Left ventricle myocardium inferior (tissue), 1 donor: ENCODE data around the gene FOLR2. TPM values are rescaled to one million over a fixed set of nuclear protein-coding genes. Genes with fewer than 3 reads are reported as not detected.

Experiments used
- DNase-seq: peaks from one replicate; pipeline ENCODE4 v3.0.0-alpha.2; 2020
- H3K27ac ChIP-seq: fragments of 200-600 bp; replicated peaks from 2 replicates; pipeline ENCODE4 v1.8.0; 2021
- H3K27me3 ChIP-seq: fragments of 200-600 bp; 2 replicates; pipeline ENCODE4 v1.8.0; 2021; ENCODE audit warnings: low read depth
- H3K36me3 ChIP-seq: fragments of 200-600 bp; 2 replicates; pipeline ENCODE4 v1.8.0; 2021
- H3K4me1 ChIP-seq: fragments of 200-600 bp; 2 replicates; pipeline ENCODE4 v1.8.0; 2021
- H3K4me3 ChIP-seq: fragments of 200-600 bp; 2 replicates; pipeline ENCODE4 v1.8.0; 2021; ENCODE audit warnings: mild to moderate bottlenecking, moderate library complexity
- H3K9me3 ChIP-seq: fragments of 200-600 bp; replicated peaks from 2 replicates; pipeline ENCODE4 v1.8.0; 2021
- intact Hi-C: fragments of 100-400 bp; cut with micrococcal nuclease; formaldehyde crosslinking; loops from one replicate; pipeline ENCODE4 v1.11.0; 2022
- total RNA-seq: library from RNA; stranded (reverse); fragmentation: NEBNext Ultra II Directional; extraction: Animal tissue kit (Norgen Biotek cat#: 25700); gene quantifications from one replicate; pipeline ENCODE4 v1.2.1, GENCODE V29; 2021
- TF ChIP-seq, protein P1 (sequence below): fragments of 200-600 bp; IDR thresholded peaks from 2 replicates; pipeline ENCODE4 v1.8.0; 2021; ENCODE audit warnings: antibody characterized with exemption, mild to moderate bottlenecking, borderline replicate concordance
- donor health status: DM: no; HTN: yes; CAD: no; lungs with severe emphysema.

Gene FOLR2
- total RNA-seq, 1 donor from 2014 or later = 20.9 TPM

DNA sequence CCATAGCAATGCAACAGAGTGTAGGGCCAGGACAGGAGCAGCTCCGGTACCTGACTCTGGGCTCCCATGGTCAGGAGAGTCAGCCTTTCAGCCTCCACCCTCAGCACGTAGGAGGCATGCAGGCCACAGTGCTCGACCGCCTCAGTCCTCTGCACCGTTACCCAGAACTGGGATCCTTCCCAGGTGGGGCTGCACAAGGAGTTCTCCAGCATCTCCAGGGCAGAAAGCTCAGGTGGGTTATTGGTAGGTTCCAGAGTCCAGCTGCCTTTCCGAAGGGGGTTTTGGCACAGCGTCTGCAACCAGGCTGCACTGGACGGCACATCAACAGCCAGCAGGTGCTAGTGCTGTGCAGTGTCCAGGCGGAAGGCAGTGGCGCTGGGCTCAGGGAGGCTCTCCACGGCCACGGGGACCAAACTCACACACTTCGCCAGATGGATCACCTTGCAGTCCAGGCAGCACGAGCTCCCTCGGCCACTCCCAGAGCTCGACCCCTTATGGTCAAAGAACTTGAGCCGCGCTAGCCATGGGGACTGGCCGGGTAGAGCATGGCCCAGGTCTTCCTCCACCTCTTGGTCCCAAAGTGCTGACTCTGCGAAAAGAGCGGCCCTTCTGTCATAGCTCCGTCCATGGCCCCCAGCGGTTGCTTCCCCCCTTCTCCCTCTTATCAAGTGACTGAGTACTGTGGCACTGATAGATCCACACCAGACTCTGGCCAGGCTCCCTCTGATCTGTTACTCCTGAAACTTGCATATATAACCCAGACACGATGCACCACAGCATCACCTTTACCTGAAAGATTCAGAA lies 34.3 kb downstream of the FOLR2 start:
- intact Hi-C loops = no loop called here
- DNase-seq = no peak
- no peaks in the 10 kb centered on the region for H3K36me3 ChIP-seq
- TF ChIP-seq, protein P1, sequence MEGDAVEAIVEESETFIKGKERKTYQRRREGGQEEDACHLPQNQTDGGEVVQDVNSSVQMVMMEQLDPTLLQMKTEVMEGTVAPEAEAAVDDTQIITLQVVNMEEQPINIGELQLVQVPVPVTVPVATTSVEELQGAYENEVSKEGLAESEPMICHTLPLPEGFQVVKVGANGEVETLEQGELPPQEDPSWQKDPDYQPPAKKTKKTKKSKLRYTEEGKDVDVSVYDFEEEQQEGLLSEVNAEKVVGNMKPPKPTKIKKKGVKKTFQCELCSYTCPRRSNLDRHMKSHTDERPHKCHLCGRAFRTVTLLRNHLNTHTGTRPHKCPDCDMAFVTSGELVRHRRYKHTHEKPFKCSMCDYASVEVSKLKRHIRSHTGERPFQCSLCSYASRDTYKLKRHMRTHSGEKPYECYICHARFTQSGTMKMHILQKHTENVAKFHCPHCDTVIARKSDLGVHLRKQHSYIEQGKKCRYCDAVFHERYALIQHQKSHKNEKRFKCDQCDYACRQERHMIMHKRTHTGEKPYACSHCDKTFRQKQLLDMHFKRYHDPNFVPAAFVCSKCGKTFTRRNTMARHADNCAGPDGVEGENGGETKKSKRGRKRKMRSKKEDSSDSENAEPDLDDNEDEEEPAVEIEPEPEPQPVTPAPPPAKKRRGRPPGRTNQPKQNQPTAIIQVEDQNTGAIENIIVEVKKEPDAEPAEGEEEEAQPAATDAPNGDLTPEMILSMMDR = no peak
- no peak overlapping the region for H3K4me3 ChIP-seq
- no peaks in the 10 kb centered on the region for H3K9me3 ChIP-seq
- peaks cover 83% of the 10 kb centered on the region for H3K27me3 ChIP-seq
- H3K4me1 ChIP-seq = no peaks in the 10 kb centered on the region
- H3K27ac ChIP-seq = no peak overlapping the region

DNA sequence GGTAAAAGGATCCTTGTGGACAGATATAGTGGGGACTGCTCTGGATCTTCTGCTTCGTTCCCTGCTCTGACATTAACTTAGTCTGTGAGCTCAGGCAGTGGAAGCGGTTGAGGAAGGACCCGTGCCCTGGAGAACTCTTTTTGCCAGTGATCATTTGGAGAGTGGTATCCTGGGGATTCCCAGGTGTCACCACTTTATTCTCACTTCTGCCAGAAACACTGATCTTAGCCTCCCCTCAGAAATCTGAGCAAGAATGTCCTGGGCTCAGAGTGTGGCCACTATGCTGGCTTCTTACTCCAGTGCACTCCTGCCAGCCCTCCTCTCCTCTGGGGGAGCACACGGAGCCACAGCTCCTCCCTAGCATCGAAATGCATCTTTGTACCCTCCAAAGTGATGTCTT lies 35.0 kb downstream of the FOLR2 start:
- no peaks in the 10 kb centered on the region for H3K36me3 ChIP-seq
- TF ChIP-seq, protein P1 = no peak
- H3K27ac ChIP-seq = no peak overlapping the region
- H3K4me3 ChIP-seq = no peak overlapping the region
- intact Hi-C loops = no loop called here
- peaks cover 76% of the 10 kb centered on the region for H3K27me3 ChIP-seq
- no peak for DNase-seq
- no peaks in the 10 kb centered on the region for H3K4me1 ChIP-seq
- no peaks in the 10 kb centered on the region for H3K9me3 ChIP-seq

DNA sequence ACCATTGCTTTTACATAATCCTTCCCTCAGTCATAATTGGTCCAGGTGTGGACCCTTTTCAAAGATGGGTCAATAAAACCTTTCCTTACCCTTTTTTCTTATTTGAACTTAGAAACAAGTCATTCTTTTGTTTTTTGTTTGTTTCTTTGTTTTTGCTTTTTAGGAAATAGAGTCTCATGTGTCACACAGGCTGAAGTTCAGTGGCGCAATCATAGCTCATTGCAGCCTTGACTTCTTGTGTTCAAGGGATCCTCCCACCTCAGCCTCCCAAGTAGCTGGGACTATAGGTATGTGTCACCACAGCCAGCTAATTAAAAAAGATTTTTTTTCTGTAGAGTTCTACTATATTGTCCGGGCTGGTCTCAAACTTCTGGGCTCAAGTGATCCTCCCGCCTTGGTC lies 36.8 kb downstream of the FOLR2 start:
- no peak overlapping the region for H3K27ac ChIP-seq
- no peak overlapping the region for H3K4me3 ChIP-seq
- no peaks in the 10 kb centered on the region for H3K4me1 ChIP-seq
- no peaks in the 10 kb centered on the region for H3K9me3 ChIP-seq
- TF ChIP-seq, protein P1 = no peak
- no peaks in the 10 kb centered on the region for H3K36me3 ChIP-seq
- peaks cover 58% of the 10 kb centered on the region for H3K27me3 ChIP-seq
- intact Hi-C loops = no loop called here
- DNase-seq = no peak

DNA sequence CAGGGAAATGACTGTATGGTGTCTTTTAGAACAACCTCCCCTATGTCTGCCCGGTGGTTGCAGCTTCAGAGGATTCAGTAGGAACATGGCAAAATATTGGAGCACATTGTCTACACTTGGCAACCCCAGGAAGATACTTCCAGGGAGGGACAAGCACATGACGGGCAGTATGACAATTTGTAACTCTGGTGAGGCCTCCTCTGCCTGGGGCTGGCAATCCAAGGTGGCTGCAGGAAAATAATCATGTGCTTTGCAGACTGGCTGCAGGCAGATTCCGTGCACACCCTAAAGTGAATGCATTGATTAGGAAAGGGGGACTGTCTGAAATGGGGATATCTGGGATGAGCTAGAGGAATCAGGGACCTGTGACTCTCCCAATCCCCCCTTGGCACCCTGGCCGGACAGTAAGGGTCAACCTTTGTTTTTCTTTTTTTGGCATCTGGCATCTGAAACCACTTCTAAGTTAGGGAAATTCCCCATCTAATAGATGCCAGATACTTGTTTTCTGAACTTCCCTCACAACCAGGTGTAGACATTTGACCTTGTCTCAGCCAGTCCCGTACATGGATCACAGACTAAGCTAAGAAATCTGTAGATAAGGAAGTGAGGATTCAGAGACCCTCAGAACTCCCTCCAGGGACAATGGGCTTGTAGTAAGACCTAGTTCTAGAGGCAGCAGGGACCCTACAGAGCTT lies 37.9 kb downstream of the FOLR2 start:
- TF ChIP-seq, protein P1 = no peak
- Histone ChIP-seq H3K4me1 (no peaks in the 10 kb centered on the region), H3K4me3 (no peak overlapping the region), H3K36me3 (no peaks in the 10 kb centered on the region), H3K9me3 (no peaks in the 10 kb centered on the region), H3K27ac (no peak overlapping the region), H3K27me3 (peaks cover 48% of the 10 kb centered on the region)
- intact Hi-C loops = no loop called here
- DNase-seq = no peak

DNA sequence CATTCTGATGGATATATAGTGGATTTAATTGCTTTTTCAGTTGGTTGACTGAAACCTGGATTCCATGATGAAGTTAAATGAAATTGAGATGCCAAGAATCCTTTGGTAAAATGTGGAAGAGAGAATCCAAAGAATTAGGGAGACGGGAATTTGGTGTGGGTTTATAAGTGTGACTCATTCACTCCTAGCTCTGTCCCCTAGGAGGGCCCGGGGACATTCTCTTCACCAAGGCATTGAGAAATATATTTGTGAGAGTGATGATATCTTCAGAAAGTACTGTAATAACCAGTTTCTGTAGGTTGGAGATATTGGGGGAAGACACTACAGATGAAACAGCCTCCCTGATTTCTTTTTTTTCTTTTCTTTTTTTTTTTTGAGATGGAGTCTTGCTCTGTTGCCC lies 41.0 kb downstream of the FOLR2 start:
- TF ChIP-seq, protein P1 = no peak
- no peaks in the 10 kb centered on the region for H3K4me1 ChIP-seq
- no peaks in the 10 kb centered on the region for H3K9me3 ChIP-seq
- intact Hi-C loops = no loop called here
- no peaks in the 10 kb centered on the region for H3K36me3 ChIP-seq
- no peak overlapping the region for H3K4me3 ChIP-seq
- H3K27ac ChIP-seq = no peak overlapping the region
- peaks cover 45% of the 10 kb centered on the region for H3K27me3 ChIP-seq
- DNase-seq = no peak
